OCI-LY7 (cell line): Measurements from ENCODE around the gene MACC1.

Experiments
- CTCF ChIP-seq: fragments of 200-600 bp; sonication (generic); conservative IDR thresholded peaks from 2 replicates; pipeline ENCODE4 v1.5.1; 2014; ENCODE audit warnings: mild to moderate bottlenecking, antibody characterized with exemption, low read length, moderate library complexity, mixed read lengths
- EZH2phosphoT487 ChIP-seq: fragments of 200-600 bp; sonication (generic); IDR thresholded peaks from 2 replicates; pipeline ENCODE4 v1.6.1; 2018; ENCODE audit warnings: low read depth, borderline replicate concordance, mild to moderate bottlenecking, mixed run types, antibody characterized with exemption, low read length, moderate library complexity, mixed read lengths

- no peak for TF ChIP-seq CTCF
- no peak for TF ChIP-seq EZH2phosphoT487
These were observed 29.1 kb upstream of the MACC1 start for GRCh38 chr7:20246236-20246635.
